SKM-1 treated with dmso at 0.1 percent for 144 hours (cell line): Measurements from ENCODE around the gene HYKK.
A peak's percentile ranks its signal among the peaks of the same experiment; 100 is the strongest.
"Not testable (repeated sequence)": the region's sequence is repeated elsewhere in the genome, so short reads cannot be mapped to it uniquely, and the experiment has no call there.

Source experiments
- DNase-seq: peaks from one replicate; lab custom pipeline; 2025; ENCODE audit not compliant: unreplicated experiment; lab: John Stamatoyannopoulos, UW

HYKK gene

GRCh38 chr15:78540141-78540870 is 32.9 kb downstream of the HYKK start, which contains the start of gene PSMA4:
Gene PSMA4, plus strand, starts transcription at chr15:78540444. Its CDS starts 1,484 bp downstream, at chr15:78541928.
- peak; percentile 66 for DNase-seq

- DNase-seq: peak; percentile 2
Observed at GRCh38 chr15:78540871-78541743, 33.7 kb downstream of the HYKK start.

- DNase-seq: no peak
Observed at GRCh38 chr15:78541744-78542034, 34.3 kb downstream of the HYKK start.

- DNase-seq: no peak
Observed at GRCh38 chr15:78542647-78543046, 35.3 kb downstream of the HYKK start.

- no peak for DNase-seq
Observed at GRCh38 chr15:78550194-78550593, 42.8 kb downstream of the HYKK start.

- DNase-seq: no peak
Observed at GRCh38 chr15:78550815-78551214, 43.4 kb downstream of the HYKK start.

- no peak for DNase-seq
Observed at GRCh38 chr15:78551902-78552301, 44.5 kb downstream of the HYKK start.

- no peak for DNase-seq
Observed at GRCh38 chr15:78552597-78552996, 45.2 kb downstream of the HYKK start.

- DNase-seq: not testable (repeated sequence)
Observed at GRCh38 chr15:78560201-78560600, 52.8 kb downstream of the HYKK start.

- DNase-seq: no peak
Observed at GRCh38 chr15:78561490-78561889, 54.1 kb downstream of the HYKK start.

- no peak for DNase-seq
Observed at GRCh38 chr15:78563092-78563491, 55.7 kb downstream of the HYKK start.

- DNase-seq: no peak
Observed at GRCh38 chr15:78564743-78565096, 57.3 kb downstream of the HYKK start.

GRCh38 chr15:78565097-78565950 is 57.9 kb downstream of the HYKK start, which contains the start of gene CHRNA5:
Gene CHRNA5, plus strand, starts transcription at chr15:78565520. Its CDS starts 200 bp downstream, at chr15:78565720.
- peak; percentile 76 for DNase-seq

- no peak for DNase-seq
Observed at GRCh38 chr15:78565951-78566774, 58.8 kb downstream of the HYKK start.

GRCh38 chr15:78567531-78567930 is 60.2 kb downstream of the HYKK start:
- no peak for DNase-seq

- DNase-seq: no peak
Observed at GRCh38 chr15:78570710-78571109, 63.3 kb downstream of the HYKK start.

- no peak for DNase-seq
Observed at GRCh38 chr15:78571382-78571781, 64.0 kb downstream of the HYKK start.

- no peak for DNase-seq
Observed at GRCh38 chr15:78573416-78573815, 66.0 kb downstream of the HYKK start.

- DNase-seq: no peak
Observed at GRCh38 chr15:78574944-78575343, 67.6 kb downstream of the HYKK start.
